CD4-positive, alpha-beta memory T cell (primary cell): ENCODE results near the gene PPIL6. TPM values are rescaled to one million over a fixed set of nuclear protein-coding genes. Genes with fewer than 3 reads are reported as not detected.

ENCODE experiments used
- CTCF ChIA-PET: fragments of 350-600 bp; sonication (Branson Sonifier 250); formaldehyde crosslinking; loops from one replicate; lab custom pipeline; 2021; ENCODE audit warnings: inconsistent platforms; ENCODE audit not compliant: partially characterized antibody; lab: Charles Lee
- POLR2A ChIA-PET: fragments of 350-600 bp; sonication (Branson Sonifier 250); formaldehyde crosslinking; loops from one replicate; lab custom pipeline; 2021; ENCODE audit not compliant: partially characterized antibody; lab: Charles Lee
- DNase-seq, 5 donors: peaks; one replicate each; pipeline versions ENCODE4 v3.0.0 to v3.0.0-alpha.2; 2020 to 2022; ENCODE audit warnings: mixed read lengths in 1 of 5
- H3K27ac ChIP-seq: one replicate; pipeline ENCODE4 v1.7.0; 2013; ENCODE audit warnings: low read depth, low read length
- H3K27me3 ChIP-seq: 2 replicates; pipeline ENCODE4 v1.7.0; 2013; ENCODE audit warnings: mild to moderate bottlenecking, low read length, moderate library complexity; ENCODE audit not compliant: insufficient read depth
- H3K36me3 ChIP-seq: 2 replicates; pipeline ENCODE4 v1.7.0; 2013; ENCODE audit warnings: mild to moderate bottlenecking, low read length, moderate library complexity; ENCODE audit not compliant: insufficient read depth
- H3K4me1 ChIP-seq: 2 replicates; pipeline ENCODE4 v1.7.0; 2013; ENCODE audit warnings: mild to moderate bottlenecking, low read length, moderate library complexity; ENCODE audit not compliant: insufficient read depth
- H3K4me3 ChIP-seq, 2 donors: one replicate each; pipeline ENCODE4 v1.7.0; 2013; ENCODE audit warnings: low read length in 2 of 2, mild to moderate bottlenecking in 1 of 2
- H3K9me3 ChIP-seq, 2 donors: one replicate each; pipeline ENCODE4 v1.7.0; 2013; ENCODE audit warnings: low read length in 2 of 2, control low read depth in 1 of 2; ENCODE audit not compliant: control insufficient read depth in 1 of 2
- H3K27ac Mint-ChIP-seq, 7 donors: one replicate each; pipeline ENCODE4 v1.8.0; 2020 to 2021; ENCODE audit warnings: mixed read lengths in 7 of 7, mild to moderate bottlenecking in 6 of 7, inconsistent platforms in 3 of 7, moderate library complexity in 3 of 7
- H3K27me3 Mint-ChIP-seq, 2 donors: one replicate each; pipeline ENCODE4 v1.8.0; 2020 to 2021; ENCODE audit warnings: mixed read lengths in 2 of 2
- H3K36me3 Mint-ChIP-seq, 2 donors: one replicate each; pipeline ENCODE4 v1.8.0; 2020 to 2021; ENCODE audit warnings: mixed read lengths in 2 of 2, inconsistent platforms in 1 of 2, mild to moderate bottlenecking in 1 of 2
- H3K4me1 Mint-ChIP-seq, 4 donors: one replicate each; pipeline ENCODE4 v1.8.0; 2020 to 2021; ENCODE audit warnings: mixed read lengths in 4 of 4, mild to moderate bottlenecking in 1 of 4
- H3K4me3 Mint-ChIP-seq, 8 donors: one replicate each; pipeline ENCODE4 v1.8.0; 2020 to 2021; ENCODE audit warnings: mixed read lengths in 8 of 8, mild to moderate bottlenecking in 7 of 8, moderate library complexity in 6 of 8, inconsistent platforms in 3 of 8
- H3K9me3 Mint-ChIP-seq, 8 donors: one replicate each; pipeline ENCODE4 v1.8.0; 2020 to 2021; ENCODE audit warnings: mixed read lengths in 8 of 8, mild to moderate bottlenecking in 5 of 8, inconsistent platforms in 3 of 8, moderate library complexity in 1 of 8
- intact Hi-C: fragments of 100-400 bp; cut with micrococcal nuclease; formaldehyde crosslinking; loops from one replicate; pipeline ENCODE4 v1.15.1; 2023
- polyA plus RNA-seq, 2 donors: library from polyadenylated mRNA; unstranded; fragments of 300-500 nt; fragmentation: Illumina TruSeq; gene quantifications; one replicate each; pipeline ENCODE4 v1.2.3, GENCODE V29; 2021
- total RNA-seq, 2 experiments: library from RNA; stranded (reverse); gene quantifications; one replicate each; pipeline ENCODE4 v1.2.3, GENCODE V29; 2021

The PPIL6 gene
- total and polyA plus RNA-seq, 4 experiments from 2014 or later, result 0.33 to 0.52 (median 0.37) TPM

- no peak overlapping the region for H3K27ac Mint-ChIP-seq
- Histone ChIP-seq H3K27ac (no peak overlapping the region), H3K4me3 (no peak overlapping the region), H3K9me3 (no peaks in the 10 kb centered on the region), H3K27me3 (no peaks in the 10 kb centered on the region), H3K4me1 (no peaks in the 10 kb centered on the region), H3K36me3 (no peaks in the 10 kb centered on the region)
- intact Hi-C loops, result no loop called here
- peaks cover 0 to 2% (median 0%) of the 10 kb centered on the region in 4 donors for H3K4me1 Mint-ChIP-seq
- peaks cover 2 to 4% of the 10 kb centered on the region in 2 donors for H3K27me3 Mint-ChIP-seq
- no peaks in the 10 kb centered on the region for H3K36me3 Mint-ChIP-seq
- H3K9me3 Mint-ChIP-seq, result no peaks in the 10 kb centered on the region
- H3K4me3 Mint-ChIP-seq, result no peak overlapping the region
- DNase-seq, result no peak
- ChIA-PET POLR2A (no interaction called here), CTCF (no interaction called here)
Measured at GRCh38 chr6:109424946-109425345, 15.5 kb downstream of the PPIL6 start.

- Mint-ChIP-seq H3K9me3 (no peaks in the 10 kb centered on the region), H3K27me3 (peaks cover 0 to 1% of the 10 kb centered on the region in 2 donors), H3K4me3 (no peak overlapping the region), H3K4me1 (peaks cover 0 to 2% (median 0%) of the 10 kb centered on the region in 4 donors), H3K36me3 (no peaks in the 10 kb centered on the region), H3K27ac (peak overlapping the region in 1 of 7 donors; percentile 2)
- H3K27me3 ChIP-seq, result no peaks in the 10 kb centered on the region
- H3K36me3 ChIP-seq, result no peaks in the 10 kb centered on the region
- intact Hi-C loops, result no loop called here
- H3K4me3 ChIP-seq, result no peak overlapping the region
- no peak overlapping the region for H3K27ac ChIP-seq
- no peaks in the 10 kb centered on the region for H3K4me1 ChIP-seq
- CTCF ChIA-PET, result no interaction called here
- no peaks in the 10 kb centered on the region for H3K9me3 ChIP-seq
- POLR2A ChIA-PET, result no interaction called here
- DNase-seq, result no peak
Measured at GRCh38 chr6:109421184-109421583, 19.2 kb downstream of the PPIL6 start.

- intact Hi-C loops, result no loop called here
- Mint-ChIP-seq H3K36me3 (no peaks in the 10 kb centered on the region), H3K27me3 (peaks cover 0 to 1% of the 10 kb centered on the region in 2 donors)
Measured at GRCh38 chr6:109420751-109421150, 19.7 kb downstream of the PPIL6 start.

GRCh38 chr6:109417646-109418045 lies 22.8 kb downstream of the PPIL6 start:
- Histone ChIP-seq H3K36me3 (no peaks in the 10 kb centered on the region), H3K27ac (no peak overlapping the region), H3K9me3 (no peaks in the 10 kb centered on the region), H3K4me1 (no peaks in the 10 kb centered on the region), H3K27me3 (no peaks in the 10 kb centered on the region), H3K4me3 (no peak overlapping the region)
- Mint-ChIP-seq H3K27me3 (peaks cover 2 to 4% of the 10 kb centered on the region in 2 donors), H3K36me3 (no peaks in the 10 kb centered on the region), H3K9me3 (peaks cover 0 to 2% (median 0%) of the 10 kb centered on the region in 8 donors), H3K4me3 (no peak overlapping the region), H3K27ac (no peak overlapping the region), H3K4me1 (no peaks in the 10 kb centered on the region)
- intact Hi-C loops, result no loop called here
- DNase-seq, result no peak
- CTCF ChIA-PET, result no interaction called here
- POLR2A ChIA-PET, result no interaction called here

More at GRCh38 chr6:109420751-109421150, 19.7 kb downstream of the PPIL6 start:
- Histone ChIP-seq H3K4me1 (no peaks in the 10 kb centered on the region), H3K36me3 (no peaks in the 10 kb centered on the region), H3K9me3 (no peaks in the 10 kb centered on the region), H3K27ac (no peak overlapping the region), H3K27me3 (no peaks in the 10 kb centered on the region), H3K4me3 (no peak overlapping the region)
- Mint-ChIP-seq H3K4me1 (peaks cover 0 to 2% (median 0%) of the 10 kb centered on the region in 4 donors), H3K4me3 (no peak overlapping the region), H3K27ac (peak overlapping the region in 1 of 7 donors; percentile 2), H3K9me3 (no peaks in the 10 kb centered on the region)
- no peak for DNase-seq
- CTCF ChIA-PET, result no interaction called here
- POLR2A ChIA-PET, result no interaction called here

GRCh38 chr6:109411034-109411433 lies 29.4 kb downstream of the PPIL6 start:
- no peak overlapping the region for H3K4me3 Mint-ChIP-seq
- no peaks in the 10 kb centered on the region for H3K4me1 Mint-ChIP-seq
- ChIA-PET POLR2A (no interaction called here), CTCF (interaction anchor here (0.6 to 2.0 kb wide), 2 partner anchors 8 to 21 kb away, joined by 3 to 4 read pairs; no protein-coding TSS in a partner anchor)
- H3K27ac Mint-ChIP-seq, result no peak overlapping the region
- H3K27ac ChIP-seq, result no peak overlapping the region
- no peaks in the 10 kb centered on the region for H3K36me3 Mint-ChIP-seq
- intact Hi-C loops, result no loop called here
- no peak overlapping the region for H3K4me3 ChIP-seq
- no peaks in the 10 kb centered on the region for H3K36me3 ChIP-seq
- no peaks in the 10 kb centered on the region for H3K4me1 ChIP-seq
- no peak for DNase-seq
- no peaks in the 10 kb centered on the region for H3K9me3 ChIP-seq
- H3K27me3 ChIP-seq, result no peaks in the 10 kb centered on the region
- H3K9me3 Mint-ChIP-seq, result peaks cover 0 to 4% (median under 1%) of the 10 kb centered on the region in 8 donors
- peaks cover 4 to 7% of the 10 kb centered on the region in 2 donors for H3K27me3 Mint-ChIP-seq

GRCh38 chr6:109406196-109406595 lies 34.2 kb downstream of the PPIL6 start:
- H3K4me1 Mint-ChIP-seq, result no peaks in the 10 kb centered on the region
- no peak overlapping the region for H3K4me3 Mint-ChIP-seq
- no peak for DNase-seq
- Histone ChIP-seq H3K9me3 (no peaks in the 10 kb centered on the region), H3K27ac (no peak overlapping the region), H3K27me3 (no peaks in the 10 kb centered on the region), H3K36me3 (no peaks in the 10 kb centered on the region), H3K4me1 (no peaks in the 10 kb centered on the region), H3K4me3 (no peak overlapping the region)
- ChIA-PET POLR2A (no interaction called here), CTCF (interaction anchor here (0.7 kb wide), 1 partner anchor 24 kb away, joined by 4 read pairs; the partner anchor contains the start of gene CD164)
- H3K27me3 Mint-ChIP-seq, result peaks cover 2 to 4% of the 10 kb centered on the region in 2 donors
- no peak overlapping the region for H3K27ac Mint-ChIP-seq
- H3K36me3 Mint-ChIP-seq, result no peaks in the 10 kb centered on the region
- peaks cover 0 to 4% (median 0%) of the 10 kb centered on the region in 8 donors for H3K9me3 Mint-ChIP-seq
- intact Hi-C loops, result no loop called here

GRCh38 chr6:109397020-109397419 lies 43.4 kb downstream of the PPIL6 start:
- intact Hi-C loops, result no loop called here
- no peaks in the 10 kb centered on the region for H3K9me3 Mint-ChIP-seq
- H3K27ac ChIP-seq, result no peak overlapping the region
- ChIA-PET CTCF (interaction anchor here (1.7 to 4.3 kb wide), 2 partner anchors 13 to 209 kb away, joined by 8 to 22 read pairs; partner anchors contain the start of gene CD164), POLR2A (no interaction called here)
- no peaks in the 10 kb centered on the region for H3K9me3 ChIP-seq
- no peaks in the 10 kb centered on the region for H3K4me1 ChIP-seq
- H3K4me3 ChIP-seq, result no peak overlapping the region
- DNase-seq, result no peak
- H3K36me3 Mint-ChIP-seq, result no peaks in the 10 kb centered on the region
- no peak overlapping the region for H3K27ac Mint-ChIP-seq
- no peaks in the 10 kb centered on the region for H3K36me3 ChIP-seq
- H3K27me3 Mint-ChIP-seq, result peaks cover 0 to 2% of the 10 kb centered on the region in 2 donors
- H3K27me3 ChIP-seq, result no peaks in the 10 kb centered on the region
- no peak overlapping the region for H3K4me3 Mint-ChIP-seq
- peaks cover 0 to 2% (median 0%) of the 10 kb centered on the region in 4 donors for H3K4me1 Mint-ChIP-seq
